MM.1S (cell line): ENCODE measurements around the gene CCHCR1.

Source experiments
- EZH2 ChIP-seq: fragments of 300-600 bp; sonication (generic); optimal IDR thresholded peaks from 2 replicates; pipeline ENCODE3; 2017; ENCODE audit warnings: low read depth, mild to moderate bottlenecking, antibody characterized with exemption, low read length, mixed read lengths
- TF ChIP-seq, protein P1 (sequence below): fragments of 300-600 bp; sonication (generic); IDR thresholded peaks from 2 replicates; pipeline ENCODE4 v1.5.1; 2016; ENCODE audit warnings: antibody characterized with exemption, low read length, mixed read lengths

DNA sequence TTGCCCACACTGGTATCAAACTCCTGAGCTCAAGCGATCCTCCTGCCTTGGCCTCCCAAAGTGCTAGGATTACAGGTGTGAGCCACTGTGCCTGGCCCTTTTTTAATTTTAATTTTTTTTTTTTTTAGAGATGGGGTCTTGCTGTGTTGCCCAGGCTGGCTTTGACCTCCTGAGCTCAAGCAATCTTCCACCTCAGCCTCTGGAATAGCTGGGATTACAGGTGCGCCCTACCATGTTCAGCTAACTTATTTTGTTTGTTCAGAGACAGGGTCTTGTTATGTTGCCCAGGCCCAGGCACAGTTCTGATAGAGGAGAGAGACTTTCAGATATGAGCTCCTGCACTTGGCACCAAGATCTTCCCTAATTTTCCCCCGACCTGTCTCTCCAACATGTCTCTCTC lies 26.9 kb downstream of the CCHCR1 start:
- TF ChIP-seq, protein P1, sequence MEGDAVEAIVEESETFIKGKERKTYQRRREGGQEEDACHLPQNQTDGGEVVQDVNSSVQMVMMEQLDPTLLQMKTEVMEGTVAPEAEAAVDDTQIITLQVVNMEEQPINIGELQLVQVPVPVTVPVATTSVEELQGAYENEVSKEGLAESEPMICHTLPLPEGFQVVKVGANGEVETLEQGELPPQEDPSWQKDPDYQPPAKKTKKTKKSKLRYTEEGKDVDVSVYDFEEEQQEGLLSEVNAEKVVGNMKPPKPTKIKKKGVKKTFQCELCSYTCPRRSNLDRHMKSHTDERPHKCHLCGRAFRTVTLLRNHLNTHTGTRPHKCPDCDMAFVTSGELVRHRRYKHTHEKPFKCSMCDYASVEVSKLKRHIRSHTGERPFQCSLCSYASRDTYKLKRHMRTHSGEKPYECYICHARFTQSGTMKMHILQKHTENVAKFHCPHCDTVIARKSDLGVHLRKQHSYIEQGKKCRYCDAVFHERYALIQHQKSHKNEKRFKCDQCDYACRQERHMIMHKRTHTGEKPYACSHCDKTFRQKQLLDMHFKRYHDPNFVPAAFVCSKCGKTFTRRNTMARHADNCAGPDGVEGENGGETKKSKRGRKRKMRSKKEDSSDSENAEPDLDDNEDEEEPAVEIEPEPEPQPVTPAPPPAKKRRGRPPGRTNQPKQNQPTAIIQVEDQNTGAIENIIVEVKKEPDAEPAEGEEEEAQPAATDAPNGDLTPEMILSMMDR, result no peak
- no peak for TF ChIP-seq EZH2
